OCI-M2 (cell line): ENCODE results near the gene SLC6A18.

Source experiments
- DNase-seq: peaks from one replicate; lab custom pipeline; 2025; ENCODE audit not compliant: unreplicated experiment; lab: John Stamatoyannopoulos, UW

The SLC6A18 gene

GRCh38 chr5:1203311-1203967, 21.7 kb upstream of the SLC6A18 start:
- no peak for DNase-seq

GRCh38 chr5:1203968-1204692, 21.1 kb upstream of the SLC6A18 start:
- no peak for DNase-seq

GRCh38 chr5:1204693-1205242, 20.4 kb upstream of the SLC6A18 start:
- DNase-seq = no peak

GRCh38 chr5:1205255-1206180, 19.7 kb upstream of the SLC6A18 start:
- DNase-seq = no peak

- no peak for DNase-seq
Measured at GRCh38 chr5:1206521-1207412, 18.4 kb upstream of the SLC6A18 start.

- DNase-seq = no peak
Measured at GRCh38 chr5:1207555-1207954, 17.6 kb upstream of the SLC6A18 start.

- no peak for DNase-seq
Measured at GRCh38 chr5:1208221-1208742, 16.9 kb upstream of the SLC6A18 start.

- no peak for DNase-seq
Measured at GRCh38 chr5:1208743-1209488, 16.3 kb upstream of the SLC6A18 start.

- no peak for DNase-seq
Measured at GRCh38 chr5:1209489-1209852, 15.7 kb upstream of the SLC6A18 start.

GRCh38 chr5:1209896-1210776, 15.0 kb upstream of the SLC6A18 start:
- no peak for DNase-seq

GRCh38 chr5:1210832-1211251, 14.3 kb upstream of the SLC6A18 start:
- DNase-seq = no peak

- DNase-seq = no peak
Measured at GRCh38 chr5:1211701-1212100, 13.5 kb upstream of the SLC6A18 start.

- DNase-seq = no peak
Measured at GRCh38 chr5:1212271-1212670, 12.9 kb upstream of the SLC6A18 start.

- no peak for DNase-seq
Measured at GRCh38 chr5:1212881-1213280, 12.3 kb upstream of the SLC6A18 start.

GRCh38 chr5:1213508-1214162, 11.5 kb upstream of the SLC6A18 start:
- DNase-seq = no peak

GRCh38 chr5:1214163-1214935, 10.8 kb upstream of the SLC6A18 start:
- no peak for DNase-seq

GRCh38 chr5:1214936-1215220, 10.3 kb upstream of the SLC6A18 start:
- DNase-seq = no peak
